K562 (cell line): ENCODE measurements around the gene EXOC3. TPM values are rescaled to one million over a fixed set of nuclear protein-coding genes. Genes with fewer than 3 reads are reported as not detected.

Source experiments
- ATAC-seq: fragments of 200-7000 bp; cut with Tn5 transposase; 3 replicates; pipeline ENCODE4 v1.9.1; 2020; ENCODE audit warnings: moderate library complexity
- BruUV-seq: library from RNA; stranded (reverse); fragments of 400-500 nt; replicated peaks from 2 replicates; lab custom pipeline; 2021; lab: Mats Ljungman, UMichigan
- CTCF ChIA-PET: fragments of 300-600 bp; formaldehyde crosslinking; extraction: SDS; loops from one replicate; lab custom pipeline; 2021; ENCODE audit warnings: low intra/inter-chr PET ratio; lab: Yijun Ruan, JAX
- POLR2A ChIA-PET: fragments of 300-600, 350-650 bp; sonication (Branson Sonifier 250); formaldehyde crosslinking; extraction: SDS; loops from one replicate; lab custom pipeline; 2021; ENCODE audit warnings: antibody characterized with exemption, inconsistent platforms; lab: Yijun Ruan, JAX
- DNase-seq, 4 experiments: peaks; one replicate each; pipeline versions ENCODE4 v3.0.0 to v3.0.0-alpha.2; 2011 to 2018; ENCODE audit warnings: low spot score in 3 of 4, mixed read lengths in 3 of 4; ENCODE audit errors: extremely low read depth in 1 of 4
- FAIRE-seq: peaks from 2 replicates; lab custom pipeline; 2011; peaks lifted over from hg19 to GRCh38; lab: Jason Lieb, UNC
- H2AFZ ChIP-seq: 2 replicates; pipeline ENCODE4 v1.6.0; 2011; ENCODE audit warnings: low read depth, low read length, control low read depth, inconsistent platforms
- H3K27ac ChIP-seq: fragments of 200-600 bp; 3 replicates; pipeline ENCODE4 v1.8.0; 2011; ENCODE audit warnings: low read depth, mild to moderate bottlenecking, control low read depth, inconsistent platforms, low read length, moderate library complexity, mixed read lengths; ENCODE audit errors: extremely low read depth
- H3K27me3 ChIP-seq, 2 experiments: fragments of 300-600 bp in 1 of 2; 2 replicates in 1 of 2; 3 replicates in 1 of 2; pipeline versions ENCODE4 v1.6.0 to v1.8.0; 2011; ENCODE audit warnings: inconsistent platforms in 2 of 2, low read length in 2 of 2, mild to moderate bottlenecking in 1 of 2, mixed read lengths in 1 of 2, moderate library complexity in 1 of 2; ENCODE audit not compliant: control insufficient read depth in 2 of 2, insufficient read depth in 2 of 2
- H3K36me3 ChIP-seq: fragments of 300-600 bp; 3 replicates; pipeline ENCODE4 v1.8.0; 2011; ENCODE audit warnings: mild to moderate bottlenecking, low read length, inconsistent platforms; ENCODE audit not compliant: control insufficient read depth, insufficient read depth
- H3K4me1 ChIP-seq, 2 experiments: fragments of 200-600 bp in 1 of 2; replicated peaks in 1 of 2; 2 replicates in 1 of 2; 3 replicates in 1 of 2; pipeline versions ENCODE4 v1.5.1 to v1.8.0; 2011; ENCODE audit warnings: inconsistent platforms in 2 of 2, low read length in 2 of 2, mild to moderate bottlenecking in 1 of 2, mixed read lengths in 1 of 2, moderate library complexity in 1 of 2; ENCODE audit not compliant: control insufficient read depth in 2 of 2, insufficient read depth in 2 of 2
- H3K4me2 ChIP-seq: 2 replicates; pipeline ENCODE4 v1.6.1; 2011; ENCODE audit warnings: low read length, control low read depth, inconsistent platforms, mixed read lengths; ENCODE audit not compliant: insufficient read depth
- H3K4me3 ChIP-seq: fragments of 200-600 bp; sonication (generic), shearing (Covaris generic); 2 replicates; pipeline ENCODE4 v1.5.1; 2016; ENCODE audit warnings: control low read depth, inconsistent platforms
- H3K79me2 ChIP-seq: fragments of 200-600 bp; 3 replicates; pipeline ENCODE4 v1.8.0; 2011; ENCODE audit warnings: low read length, inconsistent platforms; ENCODE audit not compliant: control insufficient read depth, insufficient read depth
- H3K9ac ChIP-seq, 2 experiments: 2 replicates each; pipeline versions ENCODE4 v1.6.0 to v1.6.1; 2011; ENCODE audit warnings: low read depth in 2 of 2, low read length in 2 of 2, control low read depth in 1 of 2, inconsistent platforms in 1 of 2, mild to moderate bottlenecking in 1 of 2, mixed read lengths in 1 of 2; ENCODE audit not compliant: insufficient read depth in 1 of 2
- H3K9me1 ChIP-seq: one replicate; pipeline ENCODE4 v1.6.0; 2011; ENCODE audit warnings: inconsistent platforms, mild to moderate bottlenecking, low read length, moderate library complexity; ENCODE audit not compliant: control insufficient read depth, insufficient read depth
- H3K9me3 ChIP-seq: replicated peaks from 2 replicates; pipeline ENCODE4 v1.5.1; 2011; ENCODE audit warnings: low read depth, low read length, inconsistent platforms; ENCODE audit not compliant: control insufficient read depth, insufficient read depth
- H4K20me1 ChIP-seq: replicated peaks from 2 replicates; pipeline ENCODE4 v1.6.1; 2011; ENCODE audit warnings: low read length, inconsistent platforms, mixed read lengths; ENCODE audit not compliant: control insufficient read depth, insufficient read depth
- FOXK1 ChIP-seq: sonication (generic); formaldehyde crosslinking; IDR thresholded peaks from 2 replicates; pipeline ENCODE4 v1.8.0; 2022; ENCODE audit warnings: missing genetic modification reagents, mild to moderate bottlenecking, borderline replicate concordance
- HMGXB4 ChIP-seq: sonication (generic); formaldehyde crosslinking; IDR thresholded peaks from 2 replicates; pipeline ENCODE4 v1.8.1; 2023; ENCODE audit warnings: mild to moderate bottlenecking, missing genetic modification reagents
- PHF20 ChIP-seq: fragments of 450-650 bp; IDR thresholded peaks from 2 replicates; pipeline ENCODE4 v1.6.1; 2018; ENCODE audit not compliant: partially characterized antibody
- POLR2B ChIP-seq: fragments of 450-650 bp; IDR thresholded peaks from 2 replicates; pipeline ENCODE4 v1.6.1; 2018; ENCODE audit warnings: low read depth; ENCODE audit not compliant: partially characterized antibody
- STAT5B ChIP-seq: fragments of 250-450 bp; sonication (Bioruptor Pico); IDR thresholded peaks from 2 replicates; pipeline ENCODE4 v1.8.0; 2021; ENCODE audit warnings: mild to moderate bottlenecking, inconsistent platforms
- ZBTB7A ChIP-seq: IDR thresholded peaks from 2 replicates; pipeline ENCODE4 v1.6.1; 2011; ENCODE audit warnings: low read depth, mild to moderate bottlenecking, low read length, moderate library complexity, borderline replicate concordance; ENCODE audit not compliant: control insufficient read depth
- WGBS: fragments of 100-300 bp; shearing (Covaris generic); methylation state at CpG from one replicate; pipeline ENCODE4 v1.1.6; 2016; ENCODE audit warnings: low coverage, mixed read lengths; ENCODE audit not compliant: insufficient coverage; ENCODE audit errors: missing lambda C conversion rate; 5-methylcytosine and 5-hydroxymethylcytosine counted together
- in situ Hi-C: fragments of 300-500 bp; cut with MboI; formaldehyde crosslinking; loops from 4 replicates; pipeline ENCODE4 v1.15.0; 2018; ENCODE audit warnings: inconsistent platforms, mixed read lengths
- intact Hi-C: fragments of 100-400 bp; cut with micrococcal nuclease; formaldehyde crosslinking; loops from 2 replicates; pipeline ENCODE4 v1.14.2; 2022
- polyA plus RNA-seq, 8 experiments: library from polyadenylated mRNA; depleted of rRNA in 4 of 8; stranded (reverse) in 5 of 8; unstranded in 3 of 8; fragments of >200 nt; fragmentation: Nextera tagmentation in 2 of 8; fragmentation: Illumina TruSeq in 1 of 8; extraction: Ambion mirVana in 2 of 8; extraction: Trizol in 1 of 8; gene quantifications; 2 replicates each; pipeline versions ENCODE4 v1.2.1 to v1.2.3, GENCODE V29; 2011 to 2014; ENCODE audit warnings: inconsistent platforms in 1 of 8, missing spikeins in 1 of 8
- total RNA-seq, 7 experiments: library from RNA; depleted of rRNA in 6 of 7; stranded (reverse); fragments of >200 nt in 6 of 7; fragmentation: Illumina TruSeq in 2 of 7; extraction: Trizol in 2 of 7; gene quantifications; 2 replicates each; pipeline versions ENCODE4 v1.2.1 to v1.2.3, GENCODE V29; 2011 to 2021; ENCODE audit warnings: low replicate concordance in 1 of 7

Gene EXOC3
- total and polyA plus RNA-seq, 9 of the 15 experiments (the other 6 are each of a cell fraction or from before 2014, with no cell fraction given), result 1.4 to 41.9 (median 22.4) TPM

- TF ChIP-seq PHF20, result no peak
- TF ChIP-seq HMGXB4 (CRISPR knock-in tag), result no peak
- TF ChIP-seq POLR2B, result no peak
- no peak for TF ChIP-seq STAT5B (CRISPR knock-in tag)
- TF ChIP-seq ZBTB7A, result peak; percentile 56
- no peak for TF ChIP-seq FOXK1
- no peak overlapping the region; the same call in 1 of the 2 replicates for H2AFZ ChIP-seq
- H3K27me3 ChIP-seq, result peaks cover 12 to 50% of the 10 kb centered on the region in 2 experiments; a peak in 4 of 5 replicates
- ChIA-PET POLR2A (interaction anchor here (0.6 to 1.2 kb wide), 2 partner anchors 12 to 19 kb away, joined by 3 read pairs; no protein-coding TSS in a partner anchor), CTCF (no interaction called here)
- H4K20me1 ChIP-seq, result 0 out of 2 replicates have a peak, but pooled peaks cover 2% of the 10 kb centered on the region
- FAIRE-seq, result no peak
- no peaks in the 10 kb centered on the region for H3K79me2 ChIP-seq
- WGBS, result 31% methylated on average over 29 of the region's 29 CpGs
- no peak overlapping the region for H3K4me2 ChIP-seq
- in situ Hi-C loops (no loop called here), intact Hi-C loops (no loop called here)
- no peak overlapping the region for H3K4me3 ChIP-seq
- no peak overlapping the region; a peak in 2 of 4 replicates for H3K9ac ChIP-seq
- BruUV-seq, result no TSS peak
- no peak overlapping the region for H3K27ac ChIP-seq
- peaks cover 8 to 67% of the 10 kb centered on the region in 2 experiments; a peak in 3 of 5 replicates for H3K4me1 ChIP-seq
- no peak for DNase-seq
- peaks cover 4% of the 10 kb centered on the region for H3K9me1 ChIP-seq
- no peaks in the 10 kb centered on the region for H3K36me3 ChIP-seq
- peak; percentile 15; the same call in 2 of the 3 replicates for ATAC-seq
- no peaks in the 10 kb centered on the region for H3K9me3 ChIP-seq
These were observed 42.4 kb downstream of the EXOC3 start for GRCh38 chr5:485113-485945.
